Measurements from ENCODE around the gene FIP1L1.

The FIP1L1 gene

GRCh38 chr4:53346920-53347852 lies 30.3 kb upstream of the FIP1L1 start:
- no peak for TF ChIP-seq EZH2 (IDR thresholded peaks at IDR 0.05; ENCODE audit: borderline replicate concordance, low read depth, low read length, severe bottlenecking)
- TF ChIP-seq, protein P1, sequence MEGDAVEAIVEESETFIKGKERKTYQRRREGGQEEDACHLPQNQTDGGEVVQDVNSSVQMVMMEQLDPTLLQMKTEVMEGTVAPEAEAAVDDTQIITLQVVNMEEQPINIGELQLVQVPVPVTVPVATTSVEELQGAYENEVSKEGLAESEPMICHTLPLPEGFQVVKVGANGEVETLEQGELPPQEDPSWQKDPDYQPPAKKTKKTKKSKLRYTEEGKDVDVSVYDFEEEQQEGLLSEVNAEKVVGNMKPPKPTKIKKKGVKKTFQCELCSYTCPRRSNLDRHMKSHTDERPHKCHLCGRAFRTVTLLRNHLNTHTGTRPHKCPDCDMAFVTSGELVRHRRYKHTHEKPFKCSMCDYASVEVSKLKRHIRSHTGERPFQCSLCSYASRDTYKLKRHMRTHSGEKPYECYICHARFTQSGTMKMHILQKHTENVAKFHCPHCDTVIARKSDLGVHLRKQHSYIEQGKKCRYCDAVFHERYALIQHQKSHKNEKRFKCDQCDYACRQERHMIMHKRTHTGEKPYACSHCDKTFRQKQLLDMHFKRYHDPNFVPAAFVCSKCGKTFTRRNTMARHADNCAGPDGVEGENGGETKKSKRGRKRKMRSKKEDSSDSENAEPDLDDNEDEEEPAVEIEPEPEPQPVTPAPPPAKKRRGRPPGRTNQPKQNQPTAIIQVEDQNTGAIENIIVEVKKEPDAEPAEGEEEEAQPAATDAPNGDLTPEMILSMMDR (IDR thresholded peaks at IDR 0.05; ENCODE audit: borderline replicate concordance, extremely low read depth, low read length, poor library complexity, severe bottlenecking) = no peak
- Histone ChIP-seq H3K79me2 (ENCODE audit: insufficient read depth, low read length) (no peaks in the 10 kb centered on the region), H3K4me3 (ENCODE audit: low read depth in 1 of 2, low read length in 2 of 2) (no peak overlapping the region), H4K20me1 (ENCODE audit: insufficient read depth, low read length) (no peaks in the 10 kb centered on the region), H3K9ac (ENCODE audit: low read depth, low read length) (no peak overlapping the region), H3K36me3 (ENCODE audit: insufficient read depth, low read length) (peaks cover 31% of the 10 kb centered on the region), H3K9me3 (ENCODE audit: insufficient read depth, low read length, severe bottlenecking) (no peaks in the 10 kb centered on the region), H3K27ac (ENCODE audit: low read length) (no peak overlapping the region), H3K27me3 (ENCODE audit: insufficient read depth, low read length, poor library complexity) (no peaks in the 10 kb centered on the region), H3K4me1 (ENCODE audit: insufficient read depth, low read length) (no peaks in the 10 kb centered on the region), H2AFZ (ENCODE audit: low read depth, low read length) (no peak overlapping the region), H3K4me2 (ENCODE audit: insufficient read depth, low read length) (no peak overlapping the region)
- ATAC-seq (ENCODE audit: insufficient read depth, low read depth) (no peak), DNase-seq (no peak)

DNA sequence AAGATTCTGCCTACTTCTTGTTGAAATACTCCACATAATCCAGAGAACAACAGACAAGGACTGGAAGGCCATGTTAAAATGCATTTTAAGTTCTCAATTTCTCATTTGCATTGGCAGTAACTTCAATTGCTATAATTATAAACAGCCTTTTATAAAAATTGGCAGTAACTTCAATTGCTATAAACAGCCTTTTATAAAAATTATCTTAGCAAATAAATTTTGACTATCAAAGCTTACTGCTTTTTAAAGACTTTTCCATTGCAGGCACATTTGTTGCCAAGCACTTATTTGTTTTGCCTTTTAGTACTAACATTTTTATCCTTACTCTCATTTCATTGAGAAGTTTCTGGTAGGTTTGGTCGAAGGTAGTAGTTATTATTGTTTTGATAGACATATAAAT lies 29.4 kb upstream of the FIP1L1 start:
- Histone ChIP-seq H3K27ac (ENCODE audit: low read length) (no peak overlapping the region), H3K36me3 (ENCODE audit: insufficient read depth, low read length) (peaks cover 36% of the 10 kb centered on the region)
- ATAC-seq (ENCODE audit: insufficient read depth, low read depth) = no peak

DNA sequence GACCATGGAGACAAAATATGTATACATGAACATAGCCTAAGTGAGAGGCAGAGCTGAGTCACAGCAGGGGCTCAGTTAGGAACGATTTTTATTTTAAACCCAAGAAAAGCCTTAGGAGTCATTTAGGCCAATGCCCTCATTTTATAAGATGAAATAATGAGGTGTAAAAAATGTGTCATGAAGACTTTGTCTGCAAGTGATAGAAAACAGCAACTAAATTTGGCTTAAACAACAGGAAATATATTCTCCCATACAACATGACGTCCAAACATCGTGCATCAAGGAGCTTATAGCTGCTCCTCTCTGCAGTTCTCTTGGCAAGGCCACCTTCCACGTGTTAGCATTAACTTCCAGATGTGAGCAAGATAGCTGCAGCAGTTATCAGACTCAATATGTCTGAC lies 28.4 kb upstream of the FIP1L1 start:
- Histone ChIP-seq H3K27me3 (ENCODE audit: insufficient read depth, low read length, poor library complexity) (no peaks in the 10 kb centered on the region), H3K4me1 (ENCODE audit: insufficient read depth, low read length) (no peaks in the 10 kb centered on the region), H3K9ac (ENCODE audit: low read depth, low read length) (no peak overlapping the region), H3K79me2 (ENCODE audit: insufficient read depth, low read length) (no peaks in the 10 kb centered on the region; the same call in 1 of the 2 replicates), H4K20me1 (ENCODE audit: insufficient read depth, low read length) (no peaks in the 10 kb centered on the region), H3K4me2 (ENCODE audit: insufficient read depth, low read length) (no peak overlapping the region), H3K27ac (ENCODE audit: low read length) (no peak overlapping the region), H3K4me3 (ENCODE audit: low read depth in 1 of 2, low read length in 2 of 2) (no peak overlapping the region), H3K36me3 (ENCODE audit: insufficient read depth, low read length) (peaks cover 36% of the 10 kb centered on the region), H2AFZ (ENCODE audit: low read depth, low read length) (no peak overlapping the region), H3K9me3 (ENCODE audit: insufficient read depth, low read length, severe bottlenecking) (no peaks in the 10 kb centered on the region)
- DNase-seq (no peak), ATAC-seq (ENCODE audit: insufficient read depth, low read depth) (no peak)
- no peak for TF ChIP-seq EZH2 (IDR thresholded peaks at IDR 0.05; ENCODE audit: borderline replicate concordance, low read depth, low read length, severe bottlenecking)
- TF ChIP-seq, protein P1 (IDR thresholded peaks at IDR 0.05; ENCODE audit: borderline replicate concordance, extremely low read depth, low read length, poor library complexity, severe bottlenecking) = no peak

More for the DNA sequence above, 29.4 kb upstream of the FIP1L1 start:
- Histone ChIP-seq H4K20me1 (ENCODE audit: insufficient read depth, low read length) (no peaks in the 10 kb centered on the region), H2AFZ (ENCODE audit: low read depth, low read length) (no peak overlapping the region), H3K79me2 (ENCODE audit: insufficient read depth, low read length) (no peaks in the 10 kb centered on the region), H3K4me3 (ENCODE audit: low read depth in 1 of 2, low read length in 2 of 2) (no peak overlapping the region), H3K27me3 (ENCODE audit: insufficient read depth, low read length, poor library complexity) (no peaks in the 10 kb centered on the region), H3K4me2 (ENCODE audit: insufficient read depth, low read length) (no peak overlapping the region), H3K9ac (ENCODE audit: low read depth, low read length) (no peak overlapping the region), H3K4me1 (ENCODE audit: insufficient read depth, low read length) (no peaks in the 10 kb centered on the region), H3K9me3 (ENCODE audit: insufficient read depth, low read length, severe bottlenecking) (no peaks in the 10 kb centered on the region)
- TF ChIP-seq, protein P1 (IDR thresholded peaks at IDR 0.05; ENCODE audit: borderline replicate concordance, extremely low read depth, low read length, poor library complexity, severe bottlenecking) = no peak
- TF ChIP-seq EZH2 (IDR thresholded peaks at IDR 0.05; ENCODE audit: borderline replicate concordance, low read depth, low read length, severe bottlenecking) = no peak
- no peak for DNase-seq

All from DND-41 (cell line).